Hematopoietic multipotent progenitor cell treated with erythropoietin and hydrocortisone succinate and interleukin-3 and kit ligand, for 4 days (in vitro differentiated cells): Measurements from ENCODE around the gene SGMS2.
A peak's percentile ranks its signal among the peaks of the same experiment; 100 is the strongest.

Experiments
- DNase-seq: peaks from one replicate; pipeline ENCODE4 v3.0.0-alpha.2; 2015

The SGMS2 gene

DNA sequence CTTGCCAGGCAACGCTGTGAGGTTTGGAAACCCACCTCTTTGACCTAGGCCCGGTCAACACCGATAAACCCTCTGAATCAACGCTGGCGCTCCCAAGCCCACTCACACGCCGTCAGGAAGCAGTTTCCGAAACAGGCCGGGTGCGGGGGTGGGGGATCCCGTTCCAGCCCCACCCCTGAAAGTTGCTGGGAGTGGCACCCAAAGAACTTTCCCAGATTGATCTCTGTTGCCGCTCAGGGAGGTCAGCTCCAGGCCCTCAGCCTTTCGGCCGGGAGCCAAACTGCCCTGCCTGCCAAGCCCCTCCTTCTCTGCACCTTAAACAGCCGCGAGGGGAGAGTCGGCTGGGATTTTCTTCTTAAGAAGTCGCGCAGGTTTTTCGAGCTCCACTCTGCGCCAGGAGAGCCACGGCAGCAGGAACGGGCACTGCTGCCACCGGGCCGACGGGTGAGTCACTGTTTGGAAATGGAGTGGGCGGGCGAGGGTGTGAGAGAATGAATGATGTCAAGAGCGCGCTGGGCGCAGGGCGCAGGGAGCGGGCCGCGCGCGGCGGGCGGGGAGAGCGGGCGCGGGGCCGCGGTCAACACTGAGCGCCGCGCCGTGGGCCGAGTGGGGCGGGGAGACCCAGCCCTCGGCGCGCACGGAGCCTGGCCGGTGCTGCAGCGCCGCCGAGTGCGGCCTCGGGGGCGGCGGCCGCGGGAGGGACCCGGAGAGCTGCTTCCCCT lies at the start of gene SGMS2:
Gene SGMS2 (plus strand): TSS at position 583 of the 722 bp plus-strand sequence. CDS start 70,622 bp downstream, outside the sequence.
- DNase-seq = peak; percentile 79

DNA sequence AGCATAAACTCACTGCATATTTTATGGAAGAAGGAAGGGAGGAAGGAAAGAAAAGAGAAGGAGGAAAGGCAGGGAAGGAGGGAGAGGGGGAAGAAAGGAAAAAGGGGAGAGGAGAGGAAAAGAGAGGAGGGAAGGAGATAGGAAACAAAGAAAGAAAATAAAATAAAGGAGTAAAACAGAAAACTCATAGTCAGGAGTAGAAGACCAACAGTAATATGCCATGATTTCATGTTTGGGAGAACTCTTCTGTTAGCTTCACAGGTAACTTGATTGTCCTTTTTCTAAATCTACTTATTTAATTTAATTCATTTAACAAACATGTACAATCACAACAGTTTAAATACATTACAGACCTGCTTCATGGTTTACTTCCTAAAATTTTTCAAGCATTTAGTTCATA lies 46.8 kb upstream of the SGMS2 start:
- no peak for DNase-seq

DNA sequence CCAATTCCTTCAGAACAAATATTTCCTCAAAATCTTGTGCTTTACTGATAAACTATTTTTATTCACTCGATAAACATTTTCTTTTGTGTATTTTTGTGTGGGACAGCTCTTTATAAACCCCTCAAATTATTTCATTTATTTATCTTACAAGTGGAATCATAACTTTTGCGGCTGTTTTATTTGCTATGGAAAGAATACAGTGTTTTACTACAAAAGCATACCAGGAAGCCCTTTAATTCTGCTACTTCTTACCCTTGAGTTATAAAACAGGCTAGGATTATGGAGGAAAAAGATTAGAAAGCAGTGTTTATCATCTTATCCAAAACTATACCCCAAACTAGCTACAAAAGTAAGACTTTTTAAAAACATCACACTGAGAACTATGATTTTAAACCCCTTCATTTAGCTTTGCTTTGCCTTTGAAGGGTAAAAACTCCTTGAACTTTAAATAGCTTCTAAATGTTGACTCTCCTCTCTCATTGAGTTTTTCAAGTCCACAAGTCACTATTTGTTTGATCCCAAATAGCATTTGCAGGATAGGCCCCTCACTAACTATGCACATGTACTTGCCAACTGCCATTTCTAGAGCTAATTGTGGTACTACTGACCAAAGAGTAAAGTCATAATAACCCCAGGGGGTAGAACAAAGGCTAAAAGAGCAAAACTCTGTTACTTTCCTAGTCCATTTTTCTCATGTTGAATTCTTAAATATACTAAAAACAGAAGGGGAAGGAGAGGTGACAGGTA lies 45.8 kb upstream of the SGMS2 start:
- no peak for DNase-seq

DNA sequence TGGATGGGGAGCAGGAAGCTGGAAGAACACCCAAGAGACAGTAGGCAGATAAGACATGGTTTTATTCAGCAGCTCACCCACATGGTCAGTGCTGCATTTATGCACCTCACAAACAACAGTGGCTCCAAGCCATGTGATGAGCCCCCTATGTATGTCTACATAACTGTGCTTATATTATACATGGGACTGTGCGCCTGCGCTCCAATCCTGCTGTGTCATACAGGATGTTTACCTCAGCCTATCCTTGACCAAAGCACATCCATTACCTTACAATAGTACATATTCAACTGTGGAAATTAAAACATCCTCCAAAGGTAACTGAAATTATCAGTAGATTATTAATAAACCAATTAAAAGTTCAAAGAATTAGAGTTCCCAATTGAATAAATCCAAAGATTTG lies 44.1 kb upstream of the SGMS2 start:
- peak; percentile 44 for DNase-seq

DNA sequence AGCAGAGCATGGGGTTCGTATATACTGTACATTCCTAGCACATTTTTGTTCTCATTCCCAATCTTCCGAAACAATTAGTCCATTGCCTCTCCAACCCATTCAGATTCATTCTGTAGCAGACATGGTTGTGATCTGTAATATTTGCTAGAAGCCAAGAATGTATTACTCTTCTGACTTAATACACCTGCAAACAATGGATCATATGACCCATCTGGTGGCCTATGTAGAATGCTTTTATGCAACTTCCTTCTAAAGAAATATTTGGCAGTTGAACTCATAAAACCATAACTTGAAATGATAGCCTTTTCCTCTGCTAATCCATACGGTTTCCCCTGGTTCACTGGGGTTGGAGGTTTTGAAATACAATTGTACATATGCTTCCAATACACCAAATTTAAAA lies 32.8 kb upstream of the SGMS2 start:
- no peak for DNase-seq

DNA sequence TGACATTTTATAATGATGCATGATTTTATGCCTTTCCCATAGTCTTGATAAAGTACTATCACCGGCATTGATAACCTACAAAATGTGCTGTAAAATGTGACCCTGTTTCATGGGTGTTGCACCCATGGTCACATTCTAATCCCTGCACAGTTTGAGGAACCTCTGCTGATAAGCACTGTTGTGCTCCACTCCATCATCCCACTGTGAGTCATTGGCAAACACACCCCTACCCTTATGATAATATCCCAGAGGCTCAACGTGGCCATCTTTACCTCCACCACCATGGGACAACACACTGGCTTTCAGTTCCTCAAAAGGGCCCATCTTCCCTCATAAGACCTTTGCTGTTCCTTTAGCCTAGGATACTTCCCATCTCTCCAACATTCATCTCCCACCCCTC lies 32.0 kb upstream of the SGMS2 start:
- DNase-seq = peak; percentile 10

DNA sequence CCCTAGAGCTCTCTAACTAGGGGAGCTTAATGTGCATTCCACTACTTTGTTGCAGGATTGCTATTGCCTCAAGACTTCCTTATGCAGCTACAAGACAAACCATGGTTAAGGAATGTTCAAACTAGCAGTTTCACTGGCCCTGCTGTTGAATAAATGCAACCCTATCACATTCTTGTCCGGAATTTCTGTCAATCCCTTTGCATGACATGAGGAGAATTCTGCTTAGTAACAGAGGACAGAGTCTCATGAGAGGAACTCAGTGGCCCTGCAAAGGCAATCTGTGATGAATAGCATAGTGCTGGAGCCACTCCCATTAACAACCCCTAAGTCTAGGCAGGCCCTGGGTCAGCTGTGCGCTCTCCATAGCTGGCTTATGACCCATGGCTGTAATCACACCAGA lies 30.7 kb upstream of the SGMS2 start:
- no peak for DNase-seq

DNA sequence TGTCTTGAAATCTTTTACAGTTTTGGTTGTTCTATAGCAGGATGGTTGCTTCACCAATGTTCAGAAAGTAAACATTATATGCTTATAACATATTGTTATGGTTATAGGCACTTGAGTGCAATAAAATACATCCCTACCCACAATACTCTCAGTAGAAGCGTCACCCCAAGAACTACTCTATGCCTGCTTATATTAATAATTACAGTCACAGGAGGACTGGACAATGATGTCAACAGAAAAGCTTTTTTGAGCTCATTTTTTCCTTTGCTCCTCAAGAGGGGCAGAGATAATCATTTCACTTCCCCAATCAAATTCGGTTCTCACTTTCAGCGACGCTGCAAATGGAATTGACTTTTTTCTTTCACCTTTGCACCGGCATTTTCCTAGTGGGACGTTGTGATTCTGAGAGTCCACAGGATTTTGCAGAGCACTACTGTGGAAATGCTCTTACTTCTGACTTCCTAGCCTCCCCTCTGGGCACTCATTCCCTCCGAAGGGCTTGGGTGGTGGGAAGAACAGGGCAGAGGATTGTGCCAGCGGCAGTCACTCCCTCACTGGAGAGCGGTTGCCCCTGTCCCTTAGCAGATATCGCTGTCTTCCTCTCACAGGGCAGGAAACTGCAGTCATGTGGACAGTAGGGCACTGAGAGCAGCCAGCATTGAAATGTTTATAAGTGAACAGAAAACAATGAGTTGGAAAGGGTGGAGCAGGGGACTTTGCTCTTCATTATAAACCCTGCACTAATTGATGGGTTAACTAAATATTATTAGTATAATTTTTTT lies 24.9 kb upstream of the SGMS2 start:
- DNase-seq = peak; percentile 74

DNA sequence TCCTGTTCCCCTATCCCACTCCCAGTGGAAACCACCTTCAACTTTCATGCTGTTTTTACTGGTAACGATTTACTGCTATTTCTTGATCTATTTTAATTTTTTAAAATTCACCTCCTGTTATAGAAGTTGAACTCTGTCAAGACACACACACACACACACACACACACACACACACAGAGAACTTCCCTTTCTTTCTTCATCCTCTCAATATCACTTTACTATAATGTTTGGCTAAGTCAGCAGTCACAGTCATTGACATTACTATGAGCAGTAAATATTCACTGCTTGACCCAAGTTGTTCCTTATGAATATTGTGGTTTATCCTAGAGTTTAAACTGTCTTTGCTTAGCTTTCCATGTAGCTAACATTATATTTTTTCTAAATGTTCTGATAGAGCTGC lies 24.0 kb upstream of the SGMS2 start:
- DNase-seq = peak; percentile 66

DNA sequence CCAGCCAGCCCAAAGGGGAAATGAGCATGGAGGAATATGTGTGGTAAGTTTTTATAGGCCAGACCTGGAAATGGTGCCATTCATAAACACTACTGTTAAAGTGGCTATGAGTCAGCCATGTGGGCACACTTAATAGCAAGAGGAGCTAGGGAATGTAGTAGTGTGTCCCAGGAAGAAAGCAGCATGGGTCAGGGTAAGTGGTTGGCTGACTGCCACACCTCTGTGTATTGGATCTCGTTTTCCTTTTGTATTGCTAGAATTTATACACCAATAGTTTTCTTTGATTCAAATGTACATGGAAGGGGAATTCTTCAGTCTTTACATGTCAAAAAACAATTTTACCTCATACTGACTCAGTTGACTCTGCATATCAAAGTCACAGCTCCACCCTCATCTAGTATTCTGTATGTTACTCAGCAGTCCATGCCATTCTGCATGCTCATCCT lies 22.9 kb upstream of the SGMS2 start:
- DNase-seq = no peak

DNA sequence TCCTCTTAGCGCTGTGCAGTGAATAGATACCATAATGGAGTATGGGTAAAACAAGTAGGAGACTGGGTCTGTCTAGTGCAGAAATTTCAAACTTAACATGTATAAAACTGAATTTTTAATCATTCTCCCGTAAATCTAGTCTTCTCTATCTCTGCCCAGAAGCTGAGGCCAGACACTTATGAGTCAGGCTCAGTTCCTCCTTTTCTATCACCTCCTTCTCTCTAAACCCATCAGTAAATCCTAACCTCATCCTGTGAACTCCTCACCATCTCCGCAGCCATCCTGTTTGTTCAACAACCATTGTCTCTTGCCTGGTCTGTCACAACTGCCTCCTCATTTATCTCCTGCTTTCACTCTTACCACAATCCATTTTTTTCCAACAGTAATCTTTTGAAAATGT lies 19.8 kb upstream of the SGMS2 start:
- DNase-seq = peak; percentile 16

DNA sequence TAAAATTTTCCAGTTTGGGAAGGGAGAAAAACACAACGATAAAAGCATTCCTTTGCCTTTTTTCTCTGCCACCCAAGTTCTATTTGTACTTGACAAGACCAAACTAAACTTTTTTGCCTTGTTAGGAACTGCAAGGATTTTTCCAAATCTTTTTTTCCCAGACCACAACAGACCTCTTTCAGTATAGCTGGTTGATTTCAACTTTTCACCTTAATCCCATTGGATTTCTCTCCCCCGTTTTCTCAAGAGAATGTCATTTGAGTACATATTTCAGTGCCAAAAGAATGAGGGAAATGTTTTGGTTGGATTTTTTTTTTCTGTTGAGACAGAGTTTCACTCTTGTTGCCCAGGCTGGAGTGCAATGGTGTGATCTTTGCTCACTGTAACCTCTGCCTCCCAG lies 18.5 kb upstream of the SGMS2 start:
- no peak for DNase-seq

DNA sequence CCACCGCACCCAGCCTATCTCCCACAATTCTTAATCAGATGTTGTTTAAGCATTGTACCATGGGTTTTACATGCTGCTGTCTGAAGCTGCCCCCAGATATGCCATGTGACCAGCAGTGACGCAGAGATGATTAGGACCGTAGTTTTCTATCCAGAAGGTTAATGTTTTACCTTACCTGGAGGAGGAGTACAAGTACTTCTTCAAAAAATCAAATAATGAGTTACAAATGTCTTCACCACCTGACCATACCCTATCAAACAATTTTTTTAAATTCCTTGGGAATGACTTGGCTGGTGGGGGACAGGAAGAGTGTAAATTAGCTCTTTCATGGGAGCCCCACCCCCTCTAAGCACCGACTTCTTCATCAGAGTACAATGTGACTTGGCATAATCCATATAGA lies 16.2 kb upstream of the SGMS2 start:
- no peak for DNase-seq

DNA sequence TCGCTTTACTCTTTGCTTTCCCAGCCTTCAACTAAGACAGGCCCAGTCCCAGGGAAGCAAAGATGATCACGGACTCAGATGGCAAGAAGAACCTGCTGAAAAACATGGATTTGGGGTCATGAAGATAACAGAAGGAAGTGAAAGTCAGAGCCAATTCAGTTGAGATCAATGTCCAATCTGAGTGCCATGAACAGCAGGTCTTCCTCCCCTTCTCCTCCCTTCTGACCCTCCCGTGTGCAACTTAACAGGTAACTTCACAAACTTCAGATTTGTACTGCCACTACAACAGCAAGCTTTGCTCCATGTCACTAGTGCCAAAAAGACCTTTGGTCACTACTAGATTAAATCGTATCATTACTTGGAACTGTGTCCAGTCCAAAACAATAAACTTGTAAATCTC lies 15.5 kb upstream of the SGMS2 start:
- DNase-seq = no peak

DNA sequence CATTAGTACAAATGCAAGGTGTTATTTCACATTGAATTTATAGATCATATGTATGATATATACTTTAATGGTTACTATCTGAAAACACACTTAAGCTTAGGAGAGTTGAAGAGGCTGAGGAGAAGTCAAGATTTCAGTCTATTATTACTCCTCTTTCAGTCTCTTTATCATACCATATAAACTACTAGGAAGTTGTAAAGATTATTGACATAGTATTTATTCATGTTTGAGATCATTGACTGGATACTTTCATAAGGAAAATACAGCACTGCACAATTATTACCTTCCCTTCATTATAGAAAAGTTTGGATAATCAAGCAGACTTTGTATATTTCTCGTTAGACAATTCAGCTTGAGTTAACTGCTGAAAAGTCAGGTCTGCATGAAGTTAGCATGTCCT lies 10.0 kb upstream of the SGMS2 start:
- no peak for DNase-seq

DNA sequence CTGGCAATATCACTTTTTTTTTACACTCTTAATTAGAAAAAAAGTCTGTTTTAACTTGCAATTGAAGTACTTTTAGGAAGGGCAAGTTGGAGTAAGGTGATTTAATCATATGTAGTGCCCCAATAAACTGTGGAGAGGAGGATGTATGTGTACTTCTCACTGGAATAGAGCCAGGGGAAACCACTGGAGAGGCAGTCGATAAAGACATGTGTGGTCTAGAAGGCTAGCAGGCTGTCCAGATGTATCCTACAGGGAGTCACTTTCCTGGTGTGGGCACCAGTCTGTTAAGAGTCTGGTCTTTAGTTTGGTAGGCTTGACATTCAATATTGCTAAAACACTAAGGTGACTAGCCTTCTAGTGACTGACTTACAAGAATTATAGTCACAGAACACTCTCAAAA lies 9.6 kb upstream of the SGMS2 start:
- DNase-seq = peak; percentile 91

DNA sequence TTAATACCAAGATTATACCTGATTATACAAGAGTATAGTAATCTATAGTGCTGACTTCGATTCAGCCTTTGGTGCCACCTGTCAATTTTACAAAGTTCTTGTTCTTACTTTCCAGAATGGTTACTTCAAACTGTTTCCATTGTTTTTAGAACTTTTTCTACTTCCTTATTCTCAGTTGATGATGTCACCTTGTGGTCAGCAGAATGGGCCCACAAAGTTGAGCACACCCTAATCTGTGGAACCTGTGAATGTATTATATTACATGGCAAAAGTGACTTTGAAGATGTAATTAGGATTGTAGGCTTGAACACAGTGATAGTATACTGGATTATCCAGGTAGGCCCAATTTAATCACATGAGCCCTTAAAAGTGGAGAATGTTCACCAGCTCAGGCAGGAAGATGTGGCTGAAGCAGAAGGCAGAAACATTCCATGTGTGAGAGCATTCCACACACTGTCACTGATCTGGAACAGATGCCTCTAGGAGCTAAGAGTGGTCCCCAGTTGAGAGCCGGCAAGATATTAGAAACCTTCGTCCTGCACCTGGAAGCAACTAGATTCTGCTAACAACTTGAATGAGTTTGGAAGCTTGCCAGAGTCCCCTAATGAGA lies 6.3 kb upstream of the SGMS2 start:
- DNase-seq = peak; percentile 81

DNA sequence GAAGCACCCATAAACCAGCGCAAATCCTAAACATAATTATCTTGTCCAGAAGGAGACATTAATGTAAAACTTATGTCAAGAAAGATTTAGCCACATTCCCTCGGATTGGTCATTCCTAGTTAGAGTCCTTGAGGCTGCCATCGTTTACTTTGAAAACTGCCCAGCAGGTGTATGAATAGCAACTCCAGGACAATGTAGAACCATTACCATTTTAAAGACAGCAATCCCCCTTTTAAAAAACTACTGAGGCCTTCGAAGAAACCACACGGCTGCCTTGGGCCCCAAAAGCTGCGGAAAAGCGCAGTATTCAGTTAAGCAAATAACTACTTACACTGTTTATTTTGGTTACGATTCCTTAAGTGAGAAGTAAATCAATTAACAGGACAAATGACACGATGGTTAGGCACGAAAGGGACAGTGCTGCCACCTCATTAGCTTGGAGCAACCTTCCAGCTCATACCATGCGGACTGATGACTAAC lies 822 bp upstream of the SGMS2 start:
- no peak for DNase-seq

DNA sequence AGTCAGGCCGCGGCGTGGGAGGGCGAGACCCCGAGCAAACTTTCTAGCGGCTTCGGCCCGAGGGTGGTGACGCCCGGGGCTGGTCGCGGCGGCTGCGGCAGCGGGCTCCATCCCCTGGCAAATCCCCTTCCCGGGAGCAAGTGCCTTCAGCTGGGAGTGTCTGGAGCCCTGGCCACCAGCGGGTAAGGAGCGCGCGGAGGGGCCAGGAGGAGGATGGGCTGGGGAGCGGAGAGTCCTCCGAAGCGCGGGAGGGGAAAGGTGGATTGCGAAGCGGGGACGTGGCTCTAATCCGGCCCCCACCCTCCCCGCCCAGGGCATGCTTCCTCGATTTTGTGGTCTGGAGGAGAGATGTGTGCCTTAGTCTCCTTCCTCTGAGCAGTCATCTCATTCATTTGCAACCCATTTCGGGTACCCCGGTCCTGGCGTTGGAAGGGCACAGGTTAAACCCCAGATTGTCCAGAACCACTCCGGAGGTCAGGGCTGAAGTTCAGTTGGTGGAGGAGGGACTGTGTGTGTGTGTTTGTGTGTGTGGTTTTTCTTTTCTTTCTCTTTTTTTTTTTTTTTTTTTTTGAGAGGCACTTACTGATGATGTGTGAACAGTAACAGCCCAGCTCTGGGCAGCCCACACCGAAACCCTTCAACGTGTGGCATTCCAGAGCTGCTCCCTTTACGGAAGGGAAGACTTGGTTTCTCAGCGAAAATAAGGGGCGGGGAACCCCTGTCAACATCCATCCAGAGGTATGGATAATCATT lies 516 bp downstream of the SGMS2 start:
- DNase-seq = peak; percentile 48

DNA sequence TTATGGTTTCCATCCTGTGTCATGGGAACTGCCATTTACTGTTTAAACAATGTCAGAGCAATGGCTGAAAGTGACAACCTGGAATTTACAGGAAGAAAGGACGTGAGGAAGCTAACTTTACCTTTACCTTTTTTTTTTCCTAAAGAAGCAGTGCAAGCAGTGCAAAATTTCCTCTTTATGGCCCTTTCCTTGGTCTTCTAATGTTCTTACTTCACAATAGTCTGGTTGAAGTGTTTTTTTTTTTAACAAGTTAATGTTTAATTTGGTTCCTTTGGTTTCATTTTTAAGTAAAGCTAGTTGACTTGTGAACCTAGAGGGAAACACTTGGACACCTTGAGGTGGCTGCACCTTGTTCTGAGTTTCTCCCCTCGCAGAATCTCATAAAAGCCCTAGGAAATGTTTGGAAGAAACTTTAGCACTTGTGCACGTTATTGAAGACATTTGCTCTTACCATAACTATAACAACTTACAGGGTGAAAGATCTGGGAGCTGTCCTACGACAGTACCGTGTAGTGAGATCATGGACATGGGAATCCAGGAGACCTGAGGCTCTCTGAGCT lies 1.8 kb downstream of the SGMS2 start:
- no peak for DNase-seq

DNA sequence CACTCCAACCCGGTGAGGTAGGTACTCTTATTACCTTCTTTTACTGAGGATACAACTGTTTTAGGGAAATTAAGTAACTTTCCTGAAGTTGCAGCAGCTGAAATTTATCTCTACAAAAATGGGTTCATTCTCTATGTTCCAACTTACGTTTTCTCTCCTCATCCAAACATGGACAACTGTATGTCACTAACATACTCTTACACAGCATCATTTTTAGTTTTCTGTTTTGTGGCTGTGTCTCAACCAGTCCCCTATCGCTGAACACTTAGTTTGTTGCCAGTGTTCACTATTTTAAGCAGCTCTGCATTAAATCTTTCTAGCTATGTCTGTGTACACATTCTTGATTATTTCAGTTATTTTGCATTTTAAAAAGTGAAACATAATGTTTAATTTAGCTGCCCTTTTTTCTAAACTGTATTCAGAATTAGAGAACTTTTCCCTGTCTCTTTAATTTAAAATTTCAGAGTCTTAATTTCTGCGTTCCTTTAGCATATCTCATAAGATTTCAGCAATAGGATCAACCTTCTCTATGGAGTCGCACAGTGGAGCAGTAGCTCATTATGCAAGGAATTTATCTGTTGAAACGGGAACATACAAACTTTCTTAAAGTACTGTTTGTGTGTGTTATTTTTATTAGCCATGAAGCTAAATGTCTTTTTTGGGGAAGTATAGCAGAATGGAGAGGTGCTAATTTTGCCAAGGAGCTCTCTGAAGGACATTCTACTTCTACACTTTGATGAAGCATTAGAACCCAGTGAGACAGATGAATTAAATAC lies 3.8 kb downstream of the SGMS2 start:
- DNase-seq = no peak
